AG09309 (cell line): Measurements from ENCODE around the gene IGFN1.
"Not testable (repeated sequence)": the region's sequence is repeated elsewhere in the genome, so short reads cannot be mapped to it uniquely, and the experiment has no call there.

Experiments used
- DNase-seq: peaks from one replicate; pipeline ENCODE4 v3.0.0-alpha.2; 2010; ENCODE audit warnings: low read depth
- H3K4me3 ChIP-seq: 2 replicates; pipeline ENCODE4 v1.5.1; 2011; ENCODE audit warnings: mild to moderate bottlenecking, low read depth, low read length, moderate library complexity; ENCODE audit not compliant: control insufficient read depth
- TF ChIP-seq, protein P1 (sequence below): IDR thresholded peaks from 2 replicates; pipeline ENCODE4 v1.5.1; 2011; ENCODE audit warnings: mild to moderate bottlenecking, low read depth, low read length, inconsistent platforms; ENCODE audit not compliant: insufficient read depth, control insufficient read depth; ENCODE audit errors: missing control alignments

IGFN1 gene

DNA sequence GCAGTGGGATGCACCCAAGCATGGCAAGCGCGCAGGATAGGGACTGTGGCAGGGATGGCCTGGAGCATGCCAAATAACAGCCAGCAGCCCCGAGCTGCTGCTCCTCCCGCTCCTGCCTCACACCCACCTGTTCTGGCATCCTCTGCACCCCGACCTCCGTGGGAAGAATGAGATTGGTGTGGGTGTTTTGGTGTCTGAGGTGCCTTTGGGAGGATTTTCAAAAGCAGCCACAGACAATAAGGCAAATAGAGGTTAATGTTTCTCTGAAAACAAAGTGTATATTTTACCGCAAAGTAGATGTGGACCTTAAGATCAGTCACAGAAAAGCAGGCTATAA, 35.5 kb downstream of the IGFN1 start:
- TF ChIP-seq, protein P1, sequence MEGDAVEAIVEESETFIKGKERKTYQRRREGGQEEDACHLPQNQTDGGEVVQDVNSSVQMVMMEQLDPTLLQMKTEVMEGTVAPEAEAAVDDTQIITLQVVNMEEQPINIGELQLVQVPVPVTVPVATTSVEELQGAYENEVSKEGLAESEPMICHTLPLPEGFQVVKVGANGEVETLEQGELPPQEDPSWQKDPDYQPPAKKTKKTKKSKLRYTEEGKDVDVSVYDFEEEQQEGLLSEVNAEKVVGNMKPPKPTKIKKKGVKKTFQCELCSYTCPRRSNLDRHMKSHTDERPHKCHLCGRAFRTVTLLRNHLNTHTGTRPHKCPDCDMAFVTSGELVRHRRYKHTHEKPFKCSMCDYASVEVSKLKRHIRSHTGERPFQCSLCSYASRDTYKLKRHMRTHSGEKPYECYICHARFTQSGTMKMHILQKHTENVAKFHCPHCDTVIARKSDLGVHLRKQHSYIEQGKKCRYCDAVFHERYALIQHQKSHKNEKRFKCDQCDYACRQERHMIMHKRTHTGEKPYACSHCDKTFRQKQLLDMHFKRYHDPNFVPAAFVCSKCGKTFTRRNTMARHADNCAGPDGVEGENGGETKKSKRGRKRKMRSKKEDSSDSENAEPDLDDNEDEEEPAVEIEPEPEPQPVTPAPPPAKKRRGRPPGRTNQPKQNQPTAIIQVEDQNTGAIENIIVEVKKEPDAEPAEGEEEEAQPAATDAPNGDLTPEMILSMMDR = no peak
- no peak overlapping the region for H3K4me3 ChIP-seq
- no peak for DNase-seq

DNA sequence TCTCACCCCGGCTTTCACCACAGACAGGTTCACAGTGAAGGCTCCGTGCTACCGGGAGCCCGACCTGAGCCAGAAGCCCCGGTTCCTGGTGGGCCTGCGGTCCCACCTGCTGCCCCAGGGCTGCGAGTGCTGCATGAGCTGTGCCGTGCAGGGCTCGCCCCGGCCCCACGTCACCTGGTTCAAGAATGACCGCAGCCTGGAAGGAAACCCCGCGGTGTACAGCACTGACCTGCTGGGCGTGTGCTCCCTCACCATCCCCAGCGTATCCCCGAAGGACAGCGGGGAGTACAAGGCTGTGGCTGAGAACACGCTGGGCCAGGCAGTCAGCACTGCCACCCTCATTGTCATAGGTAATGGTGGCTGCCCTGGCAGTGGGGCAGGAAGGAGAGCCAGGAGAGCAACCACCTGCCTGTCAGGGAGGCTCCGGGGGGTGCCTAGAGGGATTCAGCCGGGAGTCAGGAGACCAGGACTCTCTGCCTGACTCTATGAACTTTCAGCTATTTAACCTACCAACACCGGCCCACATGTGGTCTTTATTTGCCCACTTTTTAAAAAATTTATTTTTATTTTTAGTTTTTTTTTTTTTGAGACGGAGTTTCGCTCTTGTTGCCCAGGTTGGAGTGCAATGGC, 36.4 kb downstream of the IGFN1 start:
- TF ChIP-seq, protein P1 = no peak
- DNase-seq = no peak
- H3K4me3 ChIP-seq = no peak overlapping the region

DNA sequence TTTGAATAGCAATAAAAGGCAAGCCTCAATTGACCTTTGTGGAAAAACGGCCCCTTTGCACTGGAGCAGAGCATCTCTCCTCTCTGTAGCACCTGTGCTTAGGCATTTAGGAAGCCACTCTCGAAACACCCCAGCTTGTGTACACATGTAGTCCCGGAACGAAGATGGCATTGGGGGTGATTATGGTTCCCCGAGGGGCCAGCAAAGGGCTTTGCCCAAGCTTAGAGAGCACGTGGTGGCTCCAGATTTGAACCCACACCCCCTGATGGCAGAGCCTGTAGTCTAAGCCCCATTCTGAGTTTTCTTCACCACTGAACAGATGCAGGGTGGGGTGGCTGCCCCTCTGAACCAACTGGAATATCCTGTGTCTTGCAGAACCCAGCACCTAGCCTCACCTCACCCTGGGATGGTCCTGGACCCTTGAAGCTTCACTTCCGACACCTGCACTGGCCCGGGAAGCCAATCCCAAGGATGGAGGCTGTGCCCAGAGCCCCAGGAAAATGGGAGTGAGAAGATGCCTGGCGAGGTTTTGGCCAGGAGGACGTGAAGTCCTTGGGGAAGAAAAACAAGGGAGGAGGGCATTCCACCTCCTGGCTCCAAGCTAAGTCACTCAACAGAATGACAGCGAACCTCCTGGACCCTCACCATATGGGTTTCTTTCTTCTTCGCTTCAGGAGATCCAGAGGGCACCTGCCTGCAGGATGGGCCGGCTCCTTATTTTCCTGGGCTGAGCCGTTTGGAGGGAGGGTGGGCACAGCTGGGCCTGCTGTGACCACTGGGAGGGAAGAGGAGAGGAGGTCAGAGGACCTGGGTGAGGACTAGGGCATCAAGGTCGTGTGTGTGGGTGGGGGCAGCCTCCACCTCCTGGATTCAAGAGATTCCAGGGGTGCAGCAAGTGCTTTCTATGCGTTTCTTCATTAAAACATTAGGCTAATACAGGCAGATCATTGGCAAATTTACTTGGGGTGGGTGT, 37.7 kb downstream of the IGFN1 start:
- no peak for DNase-seq
- H3K4me3 ChIP-seq = no peak overlapping the region
- TF ChIP-seq, protein P1 = no peak

DNA sequence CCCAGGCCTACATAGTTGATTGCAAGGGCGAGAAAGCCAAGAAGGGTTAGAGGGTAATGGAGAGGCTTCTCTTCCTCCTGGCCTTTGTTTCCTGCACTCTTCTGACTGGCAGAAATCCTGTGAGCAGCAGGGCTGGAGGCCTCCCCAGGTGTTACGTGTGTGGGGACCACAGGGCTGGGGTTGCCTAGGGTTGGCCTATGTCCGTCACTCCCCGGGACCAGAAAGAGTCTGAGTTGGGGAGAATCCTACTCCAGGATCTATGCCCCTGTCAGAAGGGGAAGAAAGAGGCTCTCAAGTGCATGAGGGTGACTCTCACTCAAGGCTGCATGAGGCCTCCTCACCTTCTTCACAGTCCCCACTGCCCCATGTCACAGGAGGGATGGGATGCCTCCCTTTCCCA, 38.5 kb downstream of the IGFN1 start:
- TF ChIP-seq, protein P1 = no peak
- H3K4me3 ChIP-seq = no peak overlapping the region
- no peak for DNase-seq

DNA sequence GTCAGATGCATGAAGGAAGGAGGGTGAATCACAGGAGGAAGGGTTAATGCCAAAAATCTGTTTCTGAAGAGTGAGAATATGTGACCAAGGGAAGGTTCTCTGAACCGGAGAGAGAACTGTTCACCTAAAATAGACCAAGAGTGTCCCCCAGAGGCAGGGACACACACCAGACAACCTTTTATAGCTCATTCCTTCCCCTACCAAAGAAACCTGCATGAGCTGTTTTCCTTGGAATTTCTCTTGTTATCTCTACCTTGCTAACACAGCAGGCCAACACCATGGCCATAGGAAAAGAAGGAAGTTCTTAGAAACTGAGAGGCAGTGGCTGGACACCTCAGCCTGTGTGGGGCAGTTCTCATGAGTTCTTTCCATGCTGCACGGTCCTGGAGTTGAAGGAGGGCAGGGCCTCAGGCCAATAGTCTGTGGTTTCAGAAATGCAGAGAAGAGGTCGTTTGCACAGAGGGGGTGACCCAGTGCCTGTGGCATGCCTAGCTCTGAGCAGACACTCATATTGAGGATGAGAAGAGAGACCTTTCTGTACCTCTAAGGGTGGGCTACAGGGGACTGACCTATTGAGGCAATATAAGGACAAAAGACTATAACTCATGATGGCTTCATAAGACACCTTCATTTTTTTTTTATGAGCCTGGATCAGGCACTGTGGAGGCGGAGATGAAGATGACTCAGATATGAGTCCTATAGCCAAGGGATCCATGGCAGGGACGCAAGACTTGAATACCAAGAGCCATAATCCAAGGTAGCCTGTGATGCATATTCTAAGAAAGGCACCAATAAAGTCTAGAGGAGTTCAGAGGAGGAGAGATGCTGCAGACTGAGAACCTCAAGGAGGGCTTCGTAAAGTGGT, 39.4 kb downstream of the IGFN1 start:
- H3K4me3 ChIP-seq = no peak overlapping the region
- peak; percentile 40 for DNase-seq
- TF ChIP-seq, protein P1 = peak; percentile 24

DNA sequence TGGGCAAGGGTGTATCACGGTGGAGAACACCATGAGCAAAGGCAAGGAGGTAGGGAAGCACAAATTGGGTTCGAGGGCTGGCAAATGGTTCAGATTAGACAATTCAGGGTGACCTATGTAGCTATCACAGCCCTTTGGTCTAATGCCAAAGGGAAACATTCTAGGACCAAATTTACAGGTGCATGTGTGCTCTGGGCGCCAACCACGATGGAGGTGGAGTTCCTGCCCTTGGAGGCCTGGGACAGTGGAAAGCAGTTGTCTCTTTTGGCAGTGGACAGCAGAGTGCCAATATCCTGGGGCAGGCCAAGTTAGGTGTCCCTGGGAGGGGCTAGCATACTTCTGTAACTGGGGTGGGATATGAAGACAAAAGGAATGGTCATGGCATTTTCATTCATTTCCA, 40.1 kb downstream of the IGFN1 start:
- H3K4me3 ChIP-seq = no peak overlapping the region
- no peak for DNase-seq
- TF ChIP-seq, protein P1 = no peak

DNA sequence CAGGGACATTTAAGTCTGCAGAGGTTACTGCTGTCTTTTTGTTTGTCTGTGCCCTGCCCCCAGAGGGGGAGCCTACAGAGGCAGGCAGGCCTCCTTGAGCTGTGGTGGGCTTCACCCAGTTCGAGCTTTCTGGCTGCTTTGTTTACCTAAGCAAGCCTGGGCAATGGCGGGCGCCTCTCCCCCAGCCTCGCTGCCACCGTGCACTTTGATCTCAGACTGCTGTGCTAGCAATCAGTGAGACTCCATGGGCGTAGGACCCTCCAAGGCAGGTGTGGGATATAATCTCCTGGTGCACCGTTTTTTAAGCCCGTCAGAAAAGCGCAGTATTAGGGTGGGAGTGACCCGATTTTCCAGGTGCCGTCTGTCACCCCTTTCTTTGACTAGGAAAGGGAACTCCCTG, 49.0 kb downstream of the IGFN1 start:
- H3K4me3 ChIP-seq, DNase-seq: not testable (repeated sequence)
